ENCODE measurements around the gene CPLX1.

The CPLX1 gene

DNA sequence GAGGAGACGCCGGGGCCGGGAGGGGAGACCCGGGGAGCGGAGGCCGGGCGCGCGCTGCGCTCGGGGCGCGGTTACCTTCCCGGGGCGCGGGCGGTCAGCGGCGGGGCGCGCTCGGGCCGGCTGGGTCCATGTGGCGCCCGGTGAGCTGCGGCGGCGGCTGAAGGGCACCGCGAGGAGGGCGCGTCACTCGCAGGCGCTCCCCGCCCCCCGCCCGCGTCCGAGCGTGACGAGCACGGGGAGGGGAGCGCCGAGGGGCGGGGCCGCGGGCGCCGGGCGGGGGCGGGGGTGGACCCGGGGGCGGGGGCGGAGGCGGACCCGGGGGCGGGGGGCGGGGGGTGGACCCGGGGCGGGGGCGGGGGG lies at the start of gene CPLX1:
TSS of gene CPLX1 (minus strand) at position 159 of the 360 bp plus-strand sequence. CDS start 1,607 bp downstream, outside the sequence.
- DNase-seq, result no peak

DNA sequence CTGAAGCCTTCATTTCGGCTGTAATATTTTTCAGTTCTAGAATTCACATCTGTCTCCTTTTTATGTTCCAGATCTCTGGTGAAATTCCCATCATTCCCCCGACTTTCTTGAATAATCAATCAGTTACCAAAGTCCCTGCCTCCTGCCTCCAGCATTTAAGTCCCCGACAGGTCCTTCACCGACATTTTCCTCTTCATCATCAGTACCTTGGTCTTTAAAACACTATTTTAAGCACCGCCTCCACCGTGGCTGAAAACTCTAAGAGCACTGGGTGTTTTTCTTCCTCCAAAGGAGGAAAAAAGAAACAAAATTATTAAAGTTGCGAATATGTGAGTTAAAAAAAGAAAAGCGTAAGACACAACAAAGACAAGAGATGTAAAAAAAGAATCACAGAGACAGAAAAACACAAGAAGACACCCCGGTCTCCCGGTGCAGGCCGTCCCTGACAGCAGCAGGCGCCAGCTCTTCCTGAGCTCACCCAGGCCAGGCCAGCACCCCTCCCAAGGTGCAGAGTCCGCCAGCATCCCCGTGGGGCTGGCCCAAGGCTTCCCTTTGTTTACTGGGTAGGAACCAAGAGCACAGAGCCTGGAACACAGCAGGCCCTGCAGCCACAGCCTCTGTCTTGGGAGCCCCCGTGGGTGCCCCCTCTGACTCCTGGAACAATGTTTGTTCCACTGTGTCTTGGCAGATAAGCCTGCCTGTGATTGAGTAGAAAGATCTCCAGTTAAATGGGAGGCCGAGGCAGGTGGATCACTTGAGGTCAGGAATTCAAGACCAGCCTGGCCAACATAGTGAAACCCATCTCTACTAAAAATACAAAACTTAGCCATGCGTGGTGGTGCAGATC lies 49.3 kb upstream of the CPLX1 start:
- no peak for DNase-seq

DNA sequence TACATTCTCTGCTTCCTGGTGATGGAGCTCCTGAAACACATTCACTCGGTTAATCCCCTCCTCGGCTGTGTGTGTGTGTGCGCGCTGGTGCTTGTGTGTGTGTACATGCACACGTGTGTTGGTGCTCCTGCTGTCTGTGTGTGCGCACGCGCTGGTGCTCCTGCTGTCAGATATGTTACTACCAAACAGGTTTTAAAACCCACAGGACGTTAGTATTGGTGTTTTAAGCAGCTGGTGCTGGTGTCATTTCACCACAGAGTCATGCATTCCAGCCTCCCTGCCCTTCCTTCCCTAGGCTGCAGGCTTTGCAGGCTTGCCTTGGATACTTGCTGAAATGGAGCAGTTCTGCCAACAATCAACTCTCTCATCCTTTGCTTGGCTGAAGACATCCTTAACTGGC lies 48.1 kb upstream of the CPLX1 start:
- DNase-seq, result no peak

DNA sequence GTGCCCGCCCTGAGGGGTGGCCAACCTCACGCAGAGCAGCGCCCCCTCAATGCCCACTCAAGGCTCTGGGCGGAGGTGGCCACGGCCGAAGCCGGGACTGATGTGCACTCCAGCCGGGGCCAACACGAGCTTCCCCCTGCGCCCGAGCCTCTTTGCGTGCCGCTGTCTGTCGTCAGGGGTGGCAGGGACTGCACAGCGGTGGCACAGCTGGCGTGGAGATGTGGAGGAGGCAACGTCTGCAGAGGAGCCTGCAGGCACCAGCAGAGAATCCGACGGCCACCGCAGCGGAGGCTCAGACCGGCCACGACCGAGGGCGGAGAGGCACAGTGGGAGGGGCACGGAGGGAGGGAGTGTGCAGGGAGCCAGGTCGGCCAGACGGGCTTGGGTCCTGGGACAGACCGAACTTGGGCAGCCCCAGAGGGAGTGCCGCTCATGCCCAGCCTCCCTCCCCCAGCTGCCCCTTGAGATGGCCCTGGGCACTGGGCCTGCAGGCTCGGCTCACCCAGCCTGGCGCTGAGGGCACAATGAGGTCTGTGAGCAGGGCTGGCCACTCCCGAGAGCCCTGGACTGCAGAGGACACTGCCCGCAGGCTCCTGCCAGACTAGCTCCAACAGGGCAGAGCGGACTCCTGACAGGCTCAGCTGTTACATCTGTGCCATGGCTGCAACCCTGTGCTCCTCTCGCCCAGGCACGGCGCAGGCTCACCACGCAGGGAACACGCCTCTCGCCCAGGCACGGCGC lies 46.5 kb upstream of the CPLX1 start:
- DNase-seq, result no peak

DNA sequence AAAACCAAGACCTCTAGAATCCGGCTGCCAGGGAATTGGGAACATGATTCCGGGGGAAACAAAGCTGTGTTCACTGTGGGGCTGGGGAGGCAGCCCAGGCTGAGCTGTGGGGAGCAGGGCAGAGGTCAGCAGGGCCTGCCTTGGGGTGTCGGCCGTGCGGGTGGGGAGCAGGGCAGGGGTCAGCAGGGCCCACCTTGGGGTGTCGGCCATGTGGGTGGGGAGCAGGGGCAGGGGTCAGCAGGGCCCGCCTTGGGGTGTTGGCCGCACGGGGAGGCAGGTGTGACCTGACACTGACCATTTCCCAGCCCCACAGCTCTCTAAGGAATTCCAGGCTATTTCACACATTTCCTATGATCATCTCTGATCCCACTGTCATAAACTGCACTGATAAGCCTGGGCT lies 45.6 kb upstream of the CPLX1 start:
- no peak for DNase-seq

DNA sequence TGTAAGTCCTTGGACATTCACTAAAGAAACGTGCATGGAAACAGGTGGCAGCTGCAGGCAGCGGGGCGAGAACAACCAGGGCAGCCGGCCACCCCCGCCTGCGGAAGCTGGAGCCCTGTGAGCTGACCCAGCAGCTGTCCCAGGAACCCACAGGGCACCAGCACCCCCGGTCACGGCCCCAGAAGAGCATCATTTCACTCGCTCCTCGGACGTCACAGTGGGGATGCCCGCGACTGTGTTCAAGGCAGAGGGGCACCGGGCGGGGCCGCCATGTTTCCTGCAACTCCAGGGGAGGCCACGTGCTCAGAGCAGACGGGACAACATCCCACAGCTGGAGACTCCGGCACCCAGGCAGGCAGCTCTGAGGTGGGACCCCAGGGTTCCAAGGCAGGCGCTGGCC lies 45.0 kb upstream of the CPLX1 start:
- no peak for DNase-seq

DNA sequence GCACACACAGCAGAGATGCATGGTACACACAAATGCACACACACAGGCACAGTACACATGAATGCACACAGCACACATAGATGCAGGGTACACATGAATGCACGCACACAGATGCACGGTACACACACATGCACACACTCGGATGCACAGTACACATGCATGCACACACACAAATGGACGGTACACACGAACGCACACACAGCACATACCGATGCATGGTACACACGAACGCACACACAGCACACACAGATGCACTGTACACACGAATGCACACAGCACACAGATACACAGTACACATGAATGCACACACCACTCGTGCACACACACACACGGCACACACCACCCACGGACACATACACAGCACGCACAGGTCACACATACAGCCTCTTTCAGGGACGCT lies 43.8 kb upstream of the CPLX1 start:
- DNase-seq, result no peak

DNA sequence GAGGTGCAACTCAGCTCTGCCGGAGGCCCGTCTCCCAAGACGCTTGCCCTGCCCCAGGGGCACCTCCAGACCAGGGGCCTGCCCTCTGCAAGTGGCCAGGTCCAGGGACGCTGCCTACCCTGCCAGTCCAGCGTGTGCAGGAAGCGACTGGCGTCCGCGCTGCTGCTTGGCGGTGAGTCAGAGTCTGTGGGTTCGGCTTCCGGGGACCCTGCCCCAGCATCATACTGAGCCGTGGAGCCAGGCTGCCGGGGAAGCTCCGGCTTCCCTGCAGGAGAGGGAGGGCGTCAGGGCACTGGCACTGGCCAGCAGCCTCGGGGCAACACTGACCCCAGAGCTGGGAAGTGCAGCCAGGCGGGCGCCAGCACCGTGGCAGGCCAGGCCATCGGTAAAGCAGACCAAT lies 42.5 kb upstream of the CPLX1 start:
- DNase-seq, result no peak

DNA sequence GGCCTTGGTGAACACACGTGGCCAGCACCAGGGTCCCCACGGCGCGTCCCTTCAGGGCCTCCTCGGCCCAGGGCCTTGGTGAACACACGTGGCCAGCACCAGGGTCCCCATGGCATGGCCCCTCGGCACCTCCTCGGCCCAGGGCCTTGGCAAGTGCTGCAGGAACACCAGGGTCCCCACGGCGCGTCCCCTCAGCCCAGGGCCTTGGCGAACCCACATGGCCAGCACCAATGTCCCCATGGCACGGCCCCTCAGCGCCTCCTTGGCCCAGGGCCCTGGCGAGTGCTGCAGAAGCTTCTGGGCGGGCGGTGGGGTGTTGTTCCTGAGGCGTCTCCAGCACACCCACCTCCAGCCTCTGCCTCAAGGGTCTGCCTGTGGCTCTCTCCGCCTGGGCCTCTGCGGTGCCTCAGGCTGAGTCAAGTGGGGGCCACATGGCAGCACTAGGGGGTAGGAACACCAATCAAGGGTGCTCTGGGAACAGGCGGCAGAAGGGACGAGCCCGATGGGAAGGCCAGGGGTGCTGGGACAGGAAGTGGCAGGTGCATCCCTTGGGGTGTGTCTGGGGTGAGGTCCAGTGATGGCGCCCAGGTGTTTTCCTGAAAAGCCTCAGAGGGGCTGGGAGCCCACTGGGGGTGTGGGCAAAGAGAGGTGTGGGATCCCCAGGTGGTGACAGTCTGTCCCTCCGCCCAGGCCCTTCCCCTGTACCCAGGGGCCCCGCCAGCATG lies 41.8 kb upstream of the CPLX1 start:
- no peak for DNase-seq

DNA sequence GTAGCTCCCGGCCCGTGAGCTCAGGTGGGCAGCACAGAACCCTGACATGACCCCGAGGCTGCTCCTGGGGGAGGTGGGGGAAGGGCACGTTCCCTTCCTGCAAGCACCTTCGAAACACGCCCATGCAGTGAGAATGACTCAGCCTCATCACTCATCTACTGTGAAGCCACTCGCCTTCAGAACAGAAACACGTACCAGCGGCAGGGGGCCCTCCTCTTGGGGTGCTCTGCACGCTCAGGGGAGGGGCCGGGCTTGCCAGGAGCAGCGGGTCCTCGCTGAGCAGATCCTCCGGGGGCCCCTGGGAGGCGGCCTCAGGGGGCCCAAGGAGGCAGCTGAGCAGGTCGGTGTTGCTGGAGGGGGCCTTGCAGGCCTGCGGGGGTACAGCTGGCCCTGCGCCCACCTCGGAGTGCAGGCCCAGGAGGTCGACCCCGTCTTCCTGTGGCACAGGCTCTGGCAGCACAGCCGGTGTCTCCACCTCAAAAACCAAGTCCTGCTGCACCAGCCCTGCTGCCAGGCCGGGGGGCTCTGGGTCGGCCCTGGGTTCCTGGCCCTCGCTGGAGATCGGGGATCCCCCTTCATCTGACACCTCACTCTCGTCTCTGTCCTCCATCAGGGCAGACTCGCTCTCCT lies 40.9 kb upstream of the CPLX1 start:
- no peak for DNase-seq

DNA sequence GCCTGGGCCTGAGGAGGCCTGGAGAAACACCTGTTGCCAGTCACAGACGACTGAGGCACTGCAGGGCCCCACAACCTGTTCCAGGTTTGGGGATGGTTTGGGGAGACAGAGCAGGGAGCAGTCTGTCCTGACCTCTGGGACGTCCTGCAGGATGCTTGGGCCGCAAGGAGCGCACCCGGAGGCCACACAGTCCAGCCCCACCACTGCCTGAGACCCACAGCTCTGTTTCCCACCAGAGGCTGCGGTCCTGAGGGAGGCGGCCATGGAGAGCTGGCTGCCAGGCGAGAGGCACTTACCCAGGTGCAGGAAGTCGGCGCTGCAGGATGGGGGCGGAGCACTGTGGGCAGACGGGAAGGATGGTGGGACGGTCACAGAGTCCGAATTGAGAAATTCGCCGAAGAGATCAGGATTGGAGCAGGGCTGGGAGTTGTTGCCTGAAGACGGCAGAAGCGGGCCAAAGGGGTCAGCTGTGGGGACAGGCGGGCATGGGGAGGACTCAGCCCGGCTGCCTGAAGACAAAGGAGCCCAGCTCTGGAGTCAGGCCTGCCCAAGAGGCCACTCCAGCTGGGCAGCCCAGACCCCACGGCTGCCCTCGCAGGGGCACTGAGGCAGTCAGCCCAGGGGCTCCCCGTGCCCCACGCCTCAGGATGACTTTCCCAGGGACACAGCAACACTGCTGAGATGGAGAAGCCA lies 40.3 kb upstream of the CPLX1 start:
- DNase-seq, result no peak

DNA sequence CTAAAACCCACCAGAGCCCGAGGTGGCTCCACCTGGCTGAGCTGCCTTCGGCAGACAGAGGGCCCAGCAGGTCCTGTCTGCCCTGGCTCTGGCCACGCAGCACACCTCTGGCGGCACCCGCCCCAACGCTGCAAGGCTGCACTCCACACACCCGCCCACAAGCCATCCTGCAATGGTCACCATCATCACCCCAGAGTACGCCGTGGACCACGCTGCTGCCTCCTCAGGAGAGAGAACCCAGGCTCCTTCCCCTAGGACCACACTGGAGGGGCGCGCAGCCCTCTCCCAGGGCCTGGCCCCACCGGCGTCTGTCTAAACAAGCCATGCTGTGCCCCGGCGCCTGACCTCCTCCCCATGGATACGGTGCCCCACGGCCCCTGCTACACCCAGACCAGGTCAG lies 39.6 kb upstream of the CPLX1 start:
- no peak for DNase-seq

DNA sequence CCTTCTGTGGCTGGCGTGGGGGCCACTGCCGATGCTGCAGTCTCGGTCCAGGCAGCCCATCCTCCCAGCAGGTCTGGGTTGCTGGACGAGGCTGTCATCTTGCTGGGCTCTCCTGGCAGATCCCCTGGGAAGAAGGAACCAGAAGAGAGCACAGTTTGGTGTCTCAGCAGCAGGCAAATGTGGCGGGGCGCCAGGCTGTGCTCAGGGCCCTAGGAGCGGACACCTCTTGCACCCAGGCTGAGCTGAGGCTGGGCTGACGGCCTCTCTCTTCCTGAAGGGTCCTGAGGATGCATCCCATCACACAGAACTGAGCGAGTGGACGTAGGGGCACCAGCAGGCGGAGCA lies 39.2 kb upstream of the CPLX1 start:
- no peak for DNase-seq

DNA sequence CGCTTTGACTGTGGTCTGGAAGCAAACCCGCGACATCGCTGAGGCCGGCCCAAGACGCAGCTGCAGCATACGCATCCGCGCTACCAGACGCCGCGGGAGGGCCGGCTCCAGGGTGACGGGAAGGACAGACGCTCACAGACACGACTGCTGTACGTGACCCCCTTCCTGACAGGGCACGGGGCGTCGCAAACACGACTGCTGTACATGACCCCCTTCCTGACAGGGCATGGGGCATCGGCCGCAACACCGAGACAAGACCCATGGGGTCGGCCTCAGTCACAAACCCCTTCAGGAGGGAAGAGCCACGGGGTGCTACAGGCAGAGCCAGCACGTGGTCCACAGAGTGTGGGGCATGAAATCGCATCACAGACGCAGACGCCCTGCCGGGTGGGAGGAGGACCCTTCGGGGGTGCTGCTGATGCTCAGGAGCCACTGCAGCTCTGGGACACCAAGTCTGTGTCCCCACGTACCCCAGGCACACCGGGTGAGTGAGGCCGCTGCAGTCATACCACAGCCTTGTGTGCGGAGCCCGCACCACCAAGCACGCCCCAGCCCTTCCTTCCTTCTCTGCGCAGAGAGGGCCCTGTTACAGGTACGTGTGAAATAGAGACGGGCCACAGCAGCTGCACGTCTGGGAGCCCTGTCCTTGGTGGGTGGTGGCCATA lies 38.7 kb upstream of the CPLX1 start:
- no peak for DNase-seq

DNA sequence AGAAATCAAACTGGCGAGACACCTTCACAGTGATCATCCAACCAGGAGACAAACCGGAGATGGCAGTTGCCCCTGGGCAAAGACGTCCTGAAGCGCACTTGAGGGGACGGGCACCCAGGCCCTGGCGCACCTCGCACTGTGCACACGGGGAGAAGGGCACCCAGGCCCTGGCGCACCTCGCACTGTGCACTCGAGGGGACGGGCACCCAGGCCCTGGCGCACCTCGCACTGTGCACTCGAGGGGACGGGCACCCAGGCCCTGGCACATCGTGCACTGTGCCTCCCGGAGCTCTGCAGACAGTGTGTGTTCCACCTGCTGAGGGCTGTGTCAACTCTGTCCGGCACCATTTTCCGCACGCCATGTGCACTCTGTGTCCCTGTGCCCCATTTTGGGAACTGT lies 34.6 kb upstream of the CPLX1 start:
- no peak for DNase-seq

DNA sequence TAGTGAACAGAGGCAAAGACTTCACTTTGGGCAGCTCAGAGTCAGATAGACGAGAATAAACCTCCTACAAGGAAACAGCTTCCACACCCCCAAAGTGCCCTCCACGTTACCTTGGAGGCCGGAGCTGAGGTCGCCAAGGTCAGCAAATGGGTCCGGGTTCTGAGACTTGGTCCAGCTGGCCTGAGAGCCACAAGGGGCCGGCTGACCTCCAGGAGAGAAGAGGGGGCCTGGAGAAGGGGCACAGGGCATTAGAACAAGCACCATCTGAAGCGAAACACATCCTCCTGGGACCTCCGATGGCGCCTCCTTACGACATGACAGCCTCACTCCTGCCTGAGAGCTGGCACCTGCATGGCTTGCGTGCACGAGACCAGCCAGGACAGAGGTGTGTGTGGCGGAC lies 33.6 kb upstream of the CPLX1 start:
- DNase-seq, result no peak

DNA sequence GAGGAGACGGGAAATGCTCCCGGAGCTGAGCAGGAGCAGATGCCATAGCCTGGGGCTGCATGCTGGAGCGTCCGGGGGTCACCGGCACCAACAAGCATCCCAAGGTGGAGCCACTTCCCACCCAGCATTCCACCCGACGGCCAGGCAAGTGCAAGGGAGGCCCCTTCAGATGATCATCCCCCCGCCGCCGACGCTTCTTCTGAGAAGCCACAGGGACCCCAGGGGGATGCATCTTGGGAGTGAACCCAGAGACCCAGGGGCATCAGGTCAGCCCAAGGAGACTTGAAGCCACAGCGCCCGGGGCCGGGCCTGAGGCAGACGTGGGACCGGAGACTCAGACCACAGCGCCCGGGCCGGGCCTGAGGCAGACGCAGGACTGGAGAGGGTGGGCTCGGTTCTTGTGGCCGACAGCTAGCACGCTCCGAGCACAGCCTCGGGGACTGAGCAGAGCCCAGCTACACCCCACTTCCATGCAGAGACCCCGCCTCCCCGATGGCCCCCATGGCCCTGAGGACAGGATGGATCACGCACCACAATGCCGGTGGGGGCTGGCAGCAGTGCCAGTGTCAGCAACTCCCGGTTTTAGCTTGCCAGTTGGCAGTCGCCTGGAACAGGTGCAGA lies 33.0 kb upstream of the CPLX1 start:
- no peak for DNase-seq

DNA sequence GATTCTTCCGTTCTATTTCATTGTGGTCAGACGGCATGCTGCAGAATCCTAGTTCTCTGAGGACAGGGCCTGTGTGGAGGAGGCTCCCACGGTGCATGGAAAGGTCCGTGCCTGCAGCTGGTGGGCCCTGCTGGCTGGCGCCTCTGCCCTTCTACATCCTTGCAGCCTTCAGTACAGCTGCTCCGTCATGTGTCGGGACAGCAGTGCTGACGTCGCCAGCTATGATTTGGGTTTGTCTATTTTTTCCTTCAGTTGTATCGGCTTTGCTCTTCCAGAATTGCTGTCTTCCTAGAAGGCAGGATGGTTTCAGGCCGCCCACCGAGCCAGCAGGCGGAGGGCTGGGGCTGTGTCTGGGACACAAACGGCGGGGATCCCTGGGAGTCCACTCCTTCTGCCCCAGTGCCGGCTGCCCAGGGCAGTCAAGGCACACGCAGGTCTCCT lies 32.1 kb upstream of the CPLX1 start:
- no peak for DNase-seq

DNA sequence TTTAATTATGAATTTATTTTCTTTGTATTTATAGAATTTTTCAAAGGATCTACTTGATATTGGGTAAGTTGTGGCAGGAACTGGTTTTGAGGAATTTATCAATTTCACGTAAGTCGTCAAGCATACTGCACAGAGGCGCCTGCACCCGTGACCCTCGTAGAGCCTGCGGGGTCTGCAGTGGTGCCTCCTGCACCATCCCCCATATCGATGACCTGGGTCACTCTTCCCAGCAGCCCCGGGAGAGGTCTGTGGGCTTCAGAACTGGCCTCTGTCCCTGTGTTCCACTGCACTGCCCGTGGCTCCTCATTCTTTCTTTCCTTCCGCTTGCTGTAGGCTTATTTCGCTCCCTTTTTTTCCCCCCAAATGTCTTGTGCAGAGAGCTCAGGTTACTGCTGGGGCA lies 31.5 kb upstream of the CPLX1 start:
- DNase-seq, result no peak

DNA sequence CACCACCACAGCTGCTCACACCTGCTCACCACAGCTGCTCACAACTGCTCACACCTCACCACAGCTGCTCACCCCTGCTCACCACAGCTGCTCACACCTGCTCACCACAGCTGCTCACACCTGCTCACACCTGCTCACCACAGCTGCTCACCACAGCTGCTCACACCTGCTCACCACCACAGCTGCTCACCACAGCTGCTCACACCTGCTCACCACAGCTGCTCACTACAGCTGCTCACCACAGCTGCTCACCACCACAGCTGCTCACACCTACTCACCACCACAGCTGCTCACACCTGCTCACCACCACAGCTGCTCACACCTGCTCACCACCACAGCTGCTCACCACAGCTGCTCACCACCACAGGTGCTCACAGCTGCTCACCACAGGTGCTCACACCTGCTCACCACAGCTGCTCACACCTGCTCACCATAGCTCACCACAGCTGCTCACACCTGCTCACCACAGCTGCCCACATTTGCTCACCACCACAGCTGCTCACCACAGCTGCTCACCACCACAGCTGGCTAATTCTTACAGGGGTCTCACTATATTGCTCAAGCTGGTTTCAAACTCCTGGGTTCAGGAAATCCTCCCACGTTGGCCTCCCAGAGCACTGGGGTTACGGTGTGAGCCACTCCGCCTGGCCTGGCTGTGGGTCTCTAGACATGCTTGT lies 30.4 kb upstream of the CPLX1 start:
- DNase-seq, result no peak

DNA sequence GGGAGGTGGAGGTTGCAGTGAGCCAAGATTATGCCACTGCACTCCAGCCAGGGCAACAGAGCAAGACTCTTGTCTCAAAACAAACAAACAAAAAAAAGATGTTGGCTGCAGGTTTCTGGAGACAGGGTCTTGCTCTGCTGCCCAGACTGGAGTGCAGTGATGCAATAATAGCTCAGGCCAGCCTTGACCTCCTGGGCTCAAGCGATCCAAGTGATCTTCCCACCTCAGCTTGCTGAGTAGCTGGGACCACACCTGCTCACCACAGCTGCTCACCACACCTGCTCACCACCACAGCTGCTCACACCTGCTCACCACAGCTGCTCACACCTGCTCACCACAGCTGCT lies 29.9 kb upstream of the CPLX1 start:
- no peak for DNase-seq

All from GOT3 (cell line).